Measurements from ENCODE around the gene ZKSCAN8. TPM values are rescaled to one million over a fixed set of nuclear protein-coding genes. Genes with fewer than 3 reads are reported as not detected.
A peak's percentile ranks its signal among the peaks of the same experiment; 100 is the strongest.

ZKSCAN8 gene
- total RNA-seq, 1 donor from 2014 or later, result 18.2 TPM

DNA sequence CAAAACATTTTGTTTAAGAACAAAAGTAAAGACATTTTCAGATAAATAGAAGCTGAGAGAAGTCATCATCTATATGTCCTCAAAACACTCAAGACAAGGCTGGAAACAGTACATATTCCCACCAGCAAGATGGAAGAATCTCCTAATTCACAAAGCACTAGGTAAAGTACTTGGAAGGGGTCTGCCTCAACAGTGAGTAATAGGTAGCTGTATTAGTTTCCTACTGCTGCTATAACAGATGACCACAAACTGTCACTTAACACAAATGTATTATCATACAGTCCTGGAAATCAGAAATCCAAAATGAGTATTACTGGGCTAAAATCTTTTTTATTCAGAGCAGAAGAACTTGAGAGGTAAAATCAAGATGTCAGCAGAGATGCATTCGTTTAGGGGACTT is 40.6 kb downstream of the ZKSCAN8 start:
- intact Hi-C loops (cut with micrococcal nuclease), result no loop called here
- Mint-ChIP-seq H3K4me1 (ENCODE audit: low read depth) (no peaks in the 10 kb centered on the region), H3K36me3 (ENCODE audit: low read depth) (peaks cover 2% of the 10 kb centered on the region), H3K27ac (no peak overlapping the region), H3K9me3 (peaks cover 37% of the 10 kb centered on the region), H3K27me3 (ENCODE audit: insufficient read depth) (peaks cover 3% of the 10 kb centered on the region), H3K4me3 (no peak overlapping the region)
- no peak for DNase-seq (ENCODE audit: low spot score)

DNA sequence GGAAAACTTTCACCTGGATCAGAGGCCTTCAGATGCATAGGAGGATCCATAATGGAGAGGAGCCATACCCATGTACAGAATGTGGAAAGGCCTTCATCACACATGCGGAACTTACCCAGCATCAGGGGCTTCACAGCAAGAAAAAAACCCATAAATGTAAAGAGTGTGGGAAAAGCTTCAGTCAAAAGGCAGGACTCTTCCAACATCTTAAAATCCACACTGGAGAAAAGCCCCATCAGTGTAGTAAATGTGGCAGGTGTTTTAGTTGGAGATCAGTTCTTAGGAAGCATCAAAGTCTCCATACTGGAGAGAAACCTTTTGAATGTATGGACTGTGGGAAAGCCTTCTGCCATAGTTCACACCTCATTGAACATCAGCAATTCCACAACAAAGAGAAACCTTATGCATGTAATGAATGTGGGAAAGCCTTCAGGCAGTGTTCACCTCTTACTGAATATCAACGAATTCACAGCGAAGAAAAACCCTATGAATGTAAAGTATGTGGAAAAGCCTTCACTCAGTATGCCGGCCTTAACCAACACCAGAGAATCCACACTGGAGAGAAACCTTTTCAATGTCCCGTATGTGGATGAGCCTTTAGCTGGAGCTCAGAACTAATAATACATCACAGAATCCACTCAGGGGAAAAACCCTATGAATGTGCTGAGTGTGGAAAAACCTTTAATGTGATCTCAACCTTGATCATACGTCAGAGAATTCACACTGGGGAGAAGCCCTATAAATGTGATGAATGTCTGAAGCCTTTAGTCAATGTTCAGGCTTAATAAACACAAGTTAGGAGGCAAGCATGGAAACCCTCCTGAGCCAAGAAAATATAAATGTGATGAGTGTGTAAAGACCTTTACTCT is 46.7 kb downstream of the ZKSCAN8 start:
- peaks cover 58% of the 10 kb centered on the region for H3K9me3 Mint-ChIP-seq
- peaks cover 3% of the 10 kb centered on the region for H3K27me3 Mint-ChIP-seq (ENCODE audit: insufficient read depth)

DNA sequence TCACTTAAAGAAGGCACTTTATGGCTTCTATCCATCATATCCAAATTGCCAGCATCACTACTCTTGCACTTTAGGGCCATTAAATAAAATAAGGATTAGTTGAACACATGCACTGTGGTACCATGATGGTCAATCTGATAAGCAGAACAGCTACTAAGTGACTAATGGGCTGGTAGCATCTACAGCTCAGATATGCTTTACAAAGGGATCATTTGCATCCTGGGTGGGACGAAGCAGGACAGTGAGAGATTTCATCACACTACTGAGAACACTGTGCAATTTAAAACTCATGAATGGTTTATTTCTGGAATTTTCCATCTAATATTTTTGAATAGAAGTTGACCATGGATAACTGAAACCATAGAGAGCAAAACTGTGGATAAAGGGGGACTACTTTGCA is 58.3 kb downstream of the ZKSCAN8 start:
- H3K27me3 Mint-ChIP-seq (ENCODE audit: insufficient read depth), result peaks cover 14% of the 10 kb centered on the region
- peaks cover 1% of the 10 kb centered on the region for H3K36me3 Mint-ChIP-seq (ENCODE audit: low read depth)
- DNase-seq (ENCODE audit: low spot score), result no peak
- H3K27ac Mint-ChIP-seq, result no peak overlapping the region
- H3K4me1 Mint-ChIP-seq (ENCODE audit: low read depth), result no peaks in the 10 kb centered on the region
- H3K9me3 Mint-ChIP-seq, result peaks cover 33% of the 10 kb centered on the region
- intact Hi-C loops (cut with micrococcal nuclease), result loop anchor here (10.0 kb wide), 1 partner anchor 525 kb away; no protein-coding TSS in a partner anchor
- no peak overlapping the region for H3K4me3 Mint-ChIP-seq

More for the DNA sequence above, 46.7 kb downstream of the ZKSCAN8 start:
- DNase-seq (ENCODE audit: low spot score), result no peak
- intact Hi-C loops (cut with micrococcal nuclease), result no loop called here
- Mint-ChIP-seq H3K36me3 (ENCODE audit: low read depth) (peaks cover 1% of the 10 kb centered on the region), H3K4me1 (ENCODE audit: low read depth) (no peaks in the 10 kb centered on the region), H3K4me3 (no peak overlapping the region), H3K27ac (no peak overlapping the region)

DNA sequence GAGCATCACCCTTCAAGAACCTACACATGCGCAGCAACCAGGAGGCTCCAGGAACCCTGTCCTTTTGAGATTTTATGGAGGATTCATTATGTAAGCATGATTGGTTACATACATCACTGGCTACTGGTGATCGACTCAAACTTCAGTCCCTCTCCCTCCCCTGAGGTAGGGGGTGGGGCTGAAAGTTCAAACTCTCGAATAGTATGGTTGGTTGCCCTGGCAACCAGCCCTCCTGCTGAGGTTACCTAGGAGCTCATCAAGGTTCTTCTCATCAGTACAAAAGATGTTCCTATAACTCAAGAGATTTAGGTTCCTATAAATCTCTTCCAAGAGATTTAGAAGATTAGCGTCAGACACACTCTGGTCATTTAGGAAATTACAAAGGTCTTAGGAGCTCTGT is 61.5 kb downstream of the ZKSCAN8 start:
- intact Hi-C loops (cut with micrococcal nuclease), result loop anchor here (10.0 kb wide), 1 partner anchor 528 kb away; no protein-coding TSS in a partner anchor
- H3K4me3 Mint-ChIP-seq, result no peak overlapping the region
- no peak for DNase-seq (ENCODE audit: low spot score)
- peaks cover 45% of the 10 kb centered on the region for H3K27me3 Mint-ChIP-seq (ENCODE audit: insufficient read depth)
- H3K9me3 Mint-ChIP-seq, result peaks cover 35% of the 10 kb centered on the region
- H3K27ac Mint-ChIP-seq, result no peak overlapping the region
- peaks cover 13% of the 10 kb centered on the region for H3K4me1 Mint-ChIP-seq (ENCODE audit: low read depth)
- H3K36me3 Mint-ChIP-seq (ENCODE audit: low read depth), result peaks cover 1% of the 10 kb centered on the region

DNA sequence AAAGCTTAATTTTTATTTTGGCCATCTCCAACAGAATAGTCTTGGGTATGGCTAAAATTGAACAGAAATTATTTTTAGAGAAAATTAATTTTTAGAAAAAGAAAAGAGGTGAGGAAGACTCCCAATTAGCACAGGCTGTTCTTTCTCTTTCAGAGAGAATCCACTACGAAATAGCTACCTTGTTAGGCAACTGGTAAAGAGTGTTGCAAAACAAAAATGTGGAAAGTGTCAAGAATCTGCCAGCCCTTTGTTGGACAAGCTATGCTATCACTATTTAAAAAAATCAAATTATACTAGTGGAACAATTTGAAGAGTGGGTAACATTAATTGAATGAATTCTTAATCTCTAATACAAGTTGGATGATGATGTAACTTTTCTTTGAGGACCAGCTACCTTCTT is 64.2 kb downstream of the ZKSCAN8 start:
- intact Hi-C loops (cut with micrococcal nuclease), result loop anchor here (5.0 to 10.0 kb wide), 2 partner anchors 381 to 531 kb away; a partner anchor contains a TSS
- Mint-ChIP-seq H3K9me3 (peaks cover 14% of the 10 kb centered on the region), H3K4me1 (ENCODE audit: low read depth) (peaks cover 18% of the 10 kb centered on the region), H3K27ac (no peak overlapping the region), H3K36me3 (ENCODE audit: low read depth) (no peaks in the 10 kb centered on the region), H3K27me3 (ENCODE audit: insufficient read depth) (peaks cover 63% of the 10 kb centered on the region), H3K4me3 (no peak overlapping the region)
- no peak for DNase-seq (ENCODE audit: low spot score)

DNA sequence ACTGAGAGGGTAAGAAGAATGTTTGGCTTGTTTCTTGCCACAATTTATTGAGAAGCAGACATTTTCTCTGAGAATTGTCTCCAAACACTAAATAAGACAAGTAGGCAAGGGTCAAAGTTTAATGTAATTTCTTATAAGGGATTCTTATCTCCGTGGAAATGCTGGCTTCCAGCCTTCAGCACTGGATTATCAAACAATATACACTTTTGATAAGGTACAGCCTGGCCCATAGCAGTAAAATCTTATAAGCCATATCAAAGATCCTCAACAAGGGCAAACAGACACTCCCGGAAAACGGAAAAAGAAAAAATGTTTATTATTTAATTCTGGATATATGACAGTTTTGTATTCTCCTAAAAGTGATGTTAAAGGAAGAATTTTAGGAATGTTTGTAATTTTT is 64.8 kb downstream of the ZKSCAN8 start:
- H3K9me3 Mint-ChIP-seq, result peaks cover 14% of the 10 kb centered on the region
- H3K27me3 Mint-ChIP-seq (ENCODE audit: insufficient read depth), result peaks cover 64% of the 10 kb centered on the region
- H3K4me3 Mint-ChIP-seq, result no peak overlapping the region
- no peak for DNase-seq (ENCODE audit: low spot score)
- intact Hi-C loops (cut with micrococcal nuclease), result loop anchor here (5.0 to 10.0 kb wide), 2 partner anchors 381 to 532 kb away; a partner anchor contains a TSS
- no peak overlapping the region for H3K27ac Mint-ChIP-seq
- peaks cover 20% of the 10 kb centered on the region for H3K4me1 Mint-ChIP-seq (ENCODE audit: low read depth)
- no peaks in the 10 kb centered on the region for H3K36me3 Mint-ChIP-seq (ENCODE audit: low read depth)

DNA sequence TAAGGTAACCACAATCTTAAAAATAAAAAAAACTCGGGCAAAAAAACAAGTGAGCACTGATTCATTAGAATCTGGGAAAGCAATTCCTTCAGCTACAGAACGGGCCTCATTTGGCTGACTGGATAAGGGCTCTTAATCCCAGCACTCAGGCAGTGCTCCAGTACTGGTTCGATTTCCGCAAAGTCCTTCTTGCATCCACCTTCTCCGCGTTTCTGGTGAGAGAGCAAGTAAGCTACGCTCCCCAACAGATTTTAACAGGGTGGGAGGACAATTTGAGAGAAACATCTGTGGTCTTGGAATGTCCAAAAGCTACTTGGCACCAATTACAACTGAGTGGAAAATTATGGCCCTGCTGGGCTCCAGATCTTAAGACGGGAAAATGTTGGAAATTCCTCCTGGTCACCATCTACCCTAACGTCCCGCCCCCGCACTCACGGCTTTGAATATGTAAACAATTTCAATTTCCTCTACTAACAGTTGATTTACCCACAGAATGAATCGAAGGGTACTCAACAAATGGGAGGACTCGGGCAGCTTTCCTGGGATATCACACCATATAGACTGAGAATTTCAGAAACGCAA is 65.3 kb downstream of the ZKSCAN8 start:
- Mint-ChIP-seq H3K4me1 (ENCODE audit: low read depth) (peaks cover 25% of the 10 kb centered on the region), H3K36me3 (ENCODE audit: low read depth) (no peaks in the 10 kb centered on the region), H3K27me3 (ENCODE audit: insufficient read depth) (peaks cover 69% of the 10 kb centered on the region), H3K4me3 (peak overlapping the region; percentile 86), H3K27ac (no peak overlapping the region), H3K9me3 (peaks cover 14% of the 10 kb centered on the region)
- DNase-seq (ENCODE audit: low spot score), result no peak
- intact Hi-C loops (cut with micrococcal nuclease), result loop anchor here (5.0 to 10.0 kb wide), 2 partner anchors 380 to 532 kb away; a partner anchor contains a TSS

DNA sequence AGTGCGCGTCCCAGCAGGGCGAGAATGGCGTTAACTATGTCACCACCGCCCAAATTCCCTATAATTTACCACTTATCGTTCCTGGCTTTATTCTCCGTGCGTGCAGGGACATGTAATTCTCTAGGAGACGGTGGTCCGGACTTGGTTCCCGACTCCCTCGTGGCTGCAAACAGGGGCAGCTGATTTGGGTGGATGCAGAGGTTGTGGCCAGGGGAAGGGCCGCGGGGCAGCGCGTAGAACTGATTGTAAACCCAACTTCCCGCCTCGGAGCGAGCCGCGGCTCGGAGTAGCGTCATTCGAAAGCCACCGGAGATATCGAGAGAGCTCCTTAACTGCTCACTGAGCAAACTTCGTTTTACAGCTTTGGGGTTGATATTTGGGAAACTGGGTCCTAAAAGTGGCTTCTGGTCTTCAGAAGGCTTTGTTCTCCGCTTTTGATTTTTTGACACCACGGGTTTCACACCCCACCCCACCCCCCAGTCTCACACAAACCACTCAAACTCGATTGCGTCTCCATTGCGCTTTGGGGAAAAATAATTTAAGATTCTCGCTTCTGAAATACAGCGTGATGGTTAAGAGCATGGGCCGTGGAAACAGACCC is 65.9 kb downstream of the ZKSCAN8 start:
- H3K27me3 Mint-ChIP-seq (ENCODE audit: insufficient read depth), result peaks cover 75% of the 10 kb centered on the region
- no peak overlapping the region for H3K27ac Mint-ChIP-seq
- peaks cover 14% of the 10 kb centered on the region for H3K9me3 Mint-ChIP-seq
- intact Hi-C loops (cut with micrococcal nuclease), result loop anchor here (5.0 to 10.0 kb wide), 2 partner anchors 380 to 533 kb away; a partner anchor contains a TSS
- peaks cover 2% of the 10 kb centered on the region for H3K36me3 Mint-ChIP-seq (ENCODE audit: low read depth)
- no peak for DNase-seq (ENCODE audit: low spot score)
- peak overlapping the region; percentile 86 for H3K4me3 Mint-ChIP-seq
- H3K4me1 Mint-ChIP-seq (ENCODE audit: low read depth), result peaks cover 31% of the 10 kb centered on the region

DNA sequence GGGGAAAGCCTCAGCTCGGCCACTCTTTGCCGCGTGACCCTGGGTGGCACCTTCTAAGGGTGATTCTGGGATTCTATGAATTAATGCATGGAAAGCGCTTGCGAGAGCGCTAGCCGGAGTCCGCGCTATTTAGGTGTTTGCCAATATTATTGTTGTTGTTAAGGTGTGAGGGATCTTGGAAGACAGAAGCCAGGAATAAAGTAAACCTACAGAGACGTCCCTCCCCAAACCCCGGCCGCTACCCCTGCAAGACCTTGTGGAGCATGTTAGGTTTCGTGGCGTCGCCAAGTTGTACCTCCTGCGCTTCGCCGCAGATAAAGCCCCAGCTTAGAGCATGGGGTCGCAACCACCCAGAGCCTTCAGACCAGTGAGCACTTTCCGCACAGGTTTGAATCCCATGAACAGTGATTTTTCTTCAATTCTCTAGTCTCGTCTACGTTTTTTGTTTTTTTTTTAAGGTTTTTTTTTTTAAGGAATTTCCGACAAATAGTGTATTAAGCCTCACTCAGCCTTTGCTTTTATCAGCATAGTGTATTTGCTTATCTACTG is 66.5 kb downstream of the ZKSCAN8 start:
- H3K27ac Mint-ChIP-seq, result no peak overlapping the region
- H3K9me3 Mint-ChIP-seq, result peaks cover 14% of the 10 kb centered on the region
- peaks cover 81% of the 10 kb centered on the region for H3K27me3 Mint-ChIP-seq (ENCODE audit: insufficient read depth)
- intact Hi-C loops (cut with micrococcal nuclease), result loop anchor here (5.0 to 10.0 kb wide), 2 partner anchors 379 to 533 kb away; a partner anchor contains a TSS
- H3K36me3 Mint-ChIP-seq (ENCODE audit: low read depth), result peaks cover 2% of the 10 kb centered on the region
- peak overlapping the region; percentile 86 for H3K4me3 Mint-ChIP-seq
- H3K4me1 Mint-ChIP-seq (ENCODE audit: low read depth), result peaks cover 36% of the 10 kb centered on the region
- DNase-seq (ENCODE audit: low spot score), result no peak

Other genes with a start within 250 kb of the ZKSCAN8 start
- not detected in 2 replicates for gene OR2B2, start 229.5 kb upstream of the ZKSCAN8 start, total RNA-seq
- not detected in 2 replicates for gene OR2B6, start 184.6 kb upstream of the ZKSCAN8 start, total RNA-seq
- gene ZNF165, start 61.3 kb upstream of the ZKSCAN8 start, total RNA-seq, result 0.12 and 0.41 TPM in 2 replicates
- 4.8 TPM in 2 replicates for gene ZSCAN16, start 17.3 kb upstream of the ZKSCAN8 start, total RNA-seq
- gene ZSCAN9, start 83.4 kb downstream of the ZKSCAN8 start, total RNA-seq, result 6.1 and 8.1 TPM in 2 replicates
- gene ZKSCAN4, start 110.4 kb downstream of the ZKSCAN8 start, total RNA-seq, result 4.8 and 6.0 TPM in 2 replicates
- 0.16 TPM in 1 of 2 replicates, not detected in the other for gene NKAPL, start 117.4 kb downstream of the ZKSCAN8 start, total RNA-seq
- gene ZSCAN26, start 125.3 kb downstream of the ZKSCAN8 start, total RNA-seq, result 5.4 and 6.0 TPM in 2 replicates
- 1.7 and 2.0 TPM in 2 replicates for gene PGBD1, start 139.7 kb downstream of the ZKSCAN8 start, total RNA-seq
- 1.0 and 1.2 TPM in 2 replicates for gene ZSCAN31, start 194.3 kb downstream of the ZKSCAN8 start, total RNA-seq
- gene ZKSCAN3, start 208.1 kb downstream of the ZKSCAN8 start, total RNA-seq, result 2.9 and 3.3 TPM in 2 replicates

Data from activated T-helper 1 cell treated with anti-CD3 and anti-CD28 coated beads, Interleukin-12 subunit alpha, Interleukin-12 subunit beta, Interleukin-2, Interleukin-4 antibody, amounts not matched to agents 30 ng/mL and 10 ng/mL and 1 ng/mL, durations not matched to agents 14 hours and 24 hours and 36 hours (primary cell).